Body of pancreas (tissue), 4 donors: ENCODE results near the gene ATCAY.

Source experiments
- POLR2A ChIP-seq, 3 donors: fragments of 450-650 bp; IDR thresholded peaks; one replicate each; pipeline ENCODE4 v1.6.1; 2016; ENCODE audit warnings: antibody characterized with exemption in 3 of 3, mild to moderate bottlenecking in 2 of 3
- TF ChIP-seq, protein P1 (sequence below), 7 experiments: fragments of 450-650 bp in 4 of 7; fragments of 200-600 bp in 3 of 7; sonication (generic) in 3 of 7; IDR thresholded peaks; one replicate each; pipeline ENCODE4 v1.5.1; 2016 to 2019; ENCODE audit warnings: antibody characterized with exemption in 7 of 7

DNA sequence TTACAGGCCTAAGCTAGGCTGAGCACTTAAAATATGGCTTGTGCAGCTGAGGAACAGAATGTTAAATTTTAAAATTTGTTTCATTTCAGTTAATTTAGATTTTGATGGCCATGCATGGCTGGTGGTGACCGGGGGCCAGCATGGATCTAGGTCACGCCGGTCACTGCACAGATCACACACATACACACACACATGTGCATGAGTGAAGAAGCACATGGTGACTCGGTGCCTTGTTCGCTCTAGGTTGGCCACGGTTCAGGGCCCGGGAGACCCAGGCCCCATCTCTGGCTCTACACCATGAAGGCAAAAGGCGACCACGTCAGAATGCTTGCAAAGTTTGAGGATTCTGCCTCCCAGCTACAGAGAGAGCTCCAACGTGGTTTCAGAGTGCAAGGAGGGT lies 39.7 kb upstream of the ATCAY start:
- TF ChIP-seq, protein P1, sequence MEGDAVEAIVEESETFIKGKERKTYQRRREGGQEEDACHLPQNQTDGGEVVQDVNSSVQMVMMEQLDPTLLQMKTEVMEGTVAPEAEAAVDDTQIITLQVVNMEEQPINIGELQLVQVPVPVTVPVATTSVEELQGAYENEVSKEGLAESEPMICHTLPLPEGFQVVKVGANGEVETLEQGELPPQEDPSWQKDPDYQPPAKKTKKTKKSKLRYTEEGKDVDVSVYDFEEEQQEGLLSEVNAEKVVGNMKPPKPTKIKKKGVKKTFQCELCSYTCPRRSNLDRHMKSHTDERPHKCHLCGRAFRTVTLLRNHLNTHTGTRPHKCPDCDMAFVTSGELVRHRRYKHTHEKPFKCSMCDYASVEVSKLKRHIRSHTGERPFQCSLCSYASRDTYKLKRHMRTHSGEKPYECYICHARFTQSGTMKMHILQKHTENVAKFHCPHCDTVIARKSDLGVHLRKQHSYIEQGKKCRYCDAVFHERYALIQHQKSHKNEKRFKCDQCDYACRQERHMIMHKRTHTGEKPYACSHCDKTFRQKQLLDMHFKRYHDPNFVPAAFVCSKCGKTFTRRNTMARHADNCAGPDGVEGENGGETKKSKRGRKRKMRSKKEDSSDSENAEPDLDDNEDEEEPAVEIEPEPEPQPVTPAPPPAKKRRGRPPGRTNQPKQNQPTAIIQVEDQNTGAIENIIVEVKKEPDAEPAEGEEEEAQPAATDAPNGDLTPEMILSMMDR (IDR thresholded peaks at IDR 0.05): no peak
- no peak for TF ChIP-seq POLR2A (IDR thresholded peaks at IDR 0.05)
